GM12874 (cell line): ENCODE data around the gene OR6K2.

ENCODE experiments used
- CTCF ChIP-seq: IDR thresholded peaks from 2 replicates; pipeline ENCODE4 v1.5.1; 2011; ENCODE audit warnings: low read depth, mild to moderate bottlenecking, control low read depth, low read length, moderate library complexity; ENCODE audit not compliant: insufficient read depth

OR6K2 gene

GRCh38 chr1:158652721-158653334, 47.6 kb downstream of the OR6K2 start:
- TF ChIP-seq CTCF: no peak
